Heart left ventricle (tissue), 13 donors: Measurements from ENCODE around the gene GRM7.

Experiments
- POLR2A ChIP-seq, 2 donors: fragments of 450-650 bp; IDR thresholded peaks; one replicate each; pipeline ENCODE4 v1.6.1; 2017; ENCODE audit warnings: antibody characterized with exemption in 2 of 2, mild to moderate bottlenecking in 2 of 2, moderate library complexity in 2 of 2
- TF ChIP-seq, protein P1 (sequence below), 12 donors: fragments of 200-600 bp; sonication (generic) in 4 of 12; IDR thresholded peaks; one replicate each; pipeline versions ENCODE4 v1.5.0 to v1.8.0; 2018 to 2022; ENCODE audit warnings: antibody characterized with exemption in 12 of 12, mild to moderate bottlenecking in 5 of 12
- donor health status: ischemic (EF 13 %, LVEDD 7.1; RV severe dilation, severe dysfunction).
- donor health status: DM: no; HTN: yes; CAD: no.
- donor health status: DM: no; HTN: no; CAD: no.
- donor health status: ischemic (EF 25% LVEDD 6.9; RV normal size, moderate dysfunction).
- donor health status: ischemic (EF 25% LVEDD 5.7; RV mildly dilated, moderate dysfunction).
- donor health status: ischemic (EF 35%, LVEDD 5.7; RV mildly dilated, moderate dysfunction).
- donor health status: nonischemic (EF 11% LVEDD 7.7; RV severe dilation, severe dysfunction).
- donor health status: DM: yes; HTN: yes; CAD: no.
- donor health status: PGD.
- donor health status: ischemic (EF 29% LVEDD 5.4; RV normal size, mild dysfunction).
- donor health status: nonischemic (EF 23%, LVEDD 6.1; RV moderate dilation, normal function).

DNA sequence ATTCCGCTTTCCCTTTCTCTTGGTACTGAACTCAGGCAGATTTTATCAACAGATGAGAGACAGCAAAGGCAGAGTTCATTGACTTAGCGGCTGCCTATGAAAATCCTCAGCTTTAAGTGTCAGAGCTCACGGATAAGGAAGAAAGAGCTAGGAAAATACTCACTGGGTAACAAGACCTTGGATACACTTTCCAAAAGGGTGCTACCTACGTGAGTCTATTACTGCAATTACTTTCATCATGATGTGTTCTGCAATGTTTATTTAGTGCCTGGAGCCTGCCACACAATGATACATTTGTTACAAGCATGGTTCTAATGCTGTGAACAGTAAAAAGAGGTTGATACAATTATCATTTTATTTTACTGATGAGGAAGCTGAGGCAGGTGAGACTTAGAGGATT lies 177.5 kb downstream of the GRM7 start:
- TF ChIP-seq, protein P1, sequence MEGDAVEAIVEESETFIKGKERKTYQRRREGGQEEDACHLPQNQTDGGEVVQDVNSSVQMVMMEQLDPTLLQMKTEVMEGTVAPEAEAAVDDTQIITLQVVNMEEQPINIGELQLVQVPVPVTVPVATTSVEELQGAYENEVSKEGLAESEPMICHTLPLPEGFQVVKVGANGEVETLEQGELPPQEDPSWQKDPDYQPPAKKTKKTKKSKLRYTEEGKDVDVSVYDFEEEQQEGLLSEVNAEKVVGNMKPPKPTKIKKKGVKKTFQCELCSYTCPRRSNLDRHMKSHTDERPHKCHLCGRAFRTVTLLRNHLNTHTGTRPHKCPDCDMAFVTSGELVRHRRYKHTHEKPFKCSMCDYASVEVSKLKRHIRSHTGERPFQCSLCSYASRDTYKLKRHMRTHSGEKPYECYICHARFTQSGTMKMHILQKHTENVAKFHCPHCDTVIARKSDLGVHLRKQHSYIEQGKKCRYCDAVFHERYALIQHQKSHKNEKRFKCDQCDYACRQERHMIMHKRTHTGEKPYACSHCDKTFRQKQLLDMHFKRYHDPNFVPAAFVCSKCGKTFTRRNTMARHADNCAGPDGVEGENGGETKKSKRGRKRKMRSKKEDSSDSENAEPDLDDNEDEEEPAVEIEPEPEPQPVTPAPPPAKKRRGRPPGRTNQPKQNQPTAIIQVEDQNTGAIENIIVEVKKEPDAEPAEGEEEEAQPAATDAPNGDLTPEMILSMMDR (IDR thresholded peaks at IDR 0.05), result no peak
- TF ChIP-seq POLR2A (IDR thresholded peaks at IDR 0.05), result no peak
